ENCODE measurements around the gene DHRS1.

The DHRS1 gene

DNA sequence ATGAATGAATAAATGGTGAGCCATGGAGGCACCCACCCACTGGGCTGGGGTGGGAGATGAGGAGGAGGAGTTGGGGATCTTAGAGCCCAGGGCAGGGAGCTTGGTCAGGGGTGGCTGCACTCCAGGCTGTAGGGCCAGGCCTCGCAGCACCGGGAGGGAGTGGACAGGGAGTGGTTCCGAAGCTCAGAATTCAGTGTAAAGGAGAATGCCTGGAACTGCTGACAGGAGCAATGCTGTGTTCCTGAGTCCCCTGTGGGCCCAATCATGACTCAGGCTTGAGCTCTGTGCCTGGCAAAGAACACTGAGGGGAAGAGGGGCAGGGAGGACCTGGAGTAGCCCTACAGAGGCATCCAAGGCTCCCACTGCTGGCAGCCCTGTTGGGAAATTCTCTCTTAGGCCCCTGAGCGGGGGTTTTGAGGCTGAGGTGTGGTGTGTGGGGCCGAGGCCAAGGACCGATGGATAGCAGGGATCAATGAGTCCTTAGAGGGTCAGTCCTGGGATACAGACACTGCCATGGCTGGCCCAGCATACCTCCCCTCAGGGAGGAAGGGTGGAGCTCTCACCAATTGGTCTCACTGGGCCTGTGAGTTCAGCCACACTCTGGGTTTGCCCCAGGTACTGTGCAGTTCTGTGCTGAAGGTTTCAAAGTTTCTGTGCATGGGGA lies 18.7 kb downstream of the DHRS1 start:
- no peak for DNase-seq

DNA sequence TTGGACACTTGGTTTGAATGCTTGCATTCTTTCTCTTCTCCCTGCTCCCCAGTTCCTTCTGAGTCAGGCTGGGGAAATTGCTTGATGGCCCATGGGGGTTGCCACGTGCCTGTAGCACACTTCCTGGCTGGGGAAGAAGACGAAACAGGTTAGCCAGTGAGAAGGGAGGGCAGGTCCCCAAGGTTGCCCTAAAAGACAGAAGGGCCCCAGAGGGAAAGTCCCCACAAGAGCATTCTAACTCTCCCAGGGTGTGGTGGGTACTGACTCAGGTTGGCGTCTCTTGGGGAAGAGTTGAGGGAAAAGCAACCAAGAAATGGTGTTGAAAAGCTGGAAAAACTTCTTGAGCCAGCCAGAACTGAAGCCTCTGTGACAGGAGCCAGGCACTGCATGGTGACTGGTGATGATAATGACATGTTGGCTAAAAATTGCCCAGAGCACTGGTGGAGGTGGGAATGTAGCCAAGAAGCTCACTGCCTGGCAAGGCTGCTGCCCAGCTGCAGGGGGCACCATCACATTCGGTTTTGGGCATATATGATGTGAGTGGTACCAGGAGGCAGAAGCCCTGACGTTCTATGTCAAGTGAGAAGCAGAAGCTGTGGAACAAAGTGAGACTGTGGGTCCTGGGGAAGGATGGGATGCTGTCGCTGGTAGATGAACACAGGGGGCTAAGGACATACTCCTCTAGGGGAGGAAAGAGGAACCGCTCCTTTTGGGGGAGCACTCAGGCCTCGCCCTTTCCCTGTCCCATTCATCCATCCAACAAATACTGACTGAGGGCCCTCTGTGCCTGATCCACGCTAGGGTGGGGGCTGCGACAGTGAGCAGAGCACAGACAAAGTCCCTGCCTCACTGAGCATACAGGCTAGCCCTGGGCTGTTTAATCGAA lies 20.0 kb downstream of the DHRS1 start:
- peak; percentile 51 for DNase-seq

GRCh38 chr14:24278424-24278823 lies 21.2 kb downstream of the DHRS1 start:
- no peak for DNase-seq

DNA sequence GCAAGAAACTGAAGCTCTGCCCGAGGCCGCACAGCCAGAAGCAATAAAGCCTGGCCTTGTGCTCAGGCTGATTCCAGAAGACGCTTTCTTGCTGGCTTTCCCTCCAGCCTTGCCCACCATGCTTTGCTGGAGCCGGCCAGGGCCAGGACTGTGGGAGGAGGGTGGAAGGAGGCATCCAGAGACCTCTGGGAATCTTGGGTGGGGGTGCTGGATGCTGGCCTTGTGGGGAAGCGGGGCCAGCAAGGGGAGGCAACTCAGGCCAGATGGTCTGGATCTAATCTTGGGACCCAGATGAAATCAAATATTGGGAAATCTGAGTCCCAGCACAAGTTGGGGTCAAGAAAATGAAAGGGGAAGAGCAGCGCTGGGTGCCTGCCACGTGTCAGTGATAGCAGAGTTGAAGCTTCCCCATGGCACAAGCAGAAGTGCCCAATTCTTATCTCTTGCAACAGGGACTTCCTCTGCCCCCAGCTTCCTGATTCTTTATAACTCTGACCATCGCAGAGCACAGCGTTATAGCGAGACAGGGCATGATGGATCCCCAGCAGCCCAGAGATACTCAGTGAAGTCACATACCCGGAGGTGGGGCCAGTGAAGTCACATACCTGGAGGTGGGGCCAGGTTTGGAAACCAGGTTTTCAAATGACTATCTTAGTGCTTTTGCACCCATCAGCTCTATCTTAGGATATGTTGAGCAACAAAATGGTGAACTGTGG lies 21.8 kb downstream of the DHRS1 start:
- peak; percentile 6 for DNase-seq

- DNase-seq = no peak
These were observed 22.5 kb downstream of the DHRS1 start for GRCh38 chr14:24277071-24277470.

DNA sequence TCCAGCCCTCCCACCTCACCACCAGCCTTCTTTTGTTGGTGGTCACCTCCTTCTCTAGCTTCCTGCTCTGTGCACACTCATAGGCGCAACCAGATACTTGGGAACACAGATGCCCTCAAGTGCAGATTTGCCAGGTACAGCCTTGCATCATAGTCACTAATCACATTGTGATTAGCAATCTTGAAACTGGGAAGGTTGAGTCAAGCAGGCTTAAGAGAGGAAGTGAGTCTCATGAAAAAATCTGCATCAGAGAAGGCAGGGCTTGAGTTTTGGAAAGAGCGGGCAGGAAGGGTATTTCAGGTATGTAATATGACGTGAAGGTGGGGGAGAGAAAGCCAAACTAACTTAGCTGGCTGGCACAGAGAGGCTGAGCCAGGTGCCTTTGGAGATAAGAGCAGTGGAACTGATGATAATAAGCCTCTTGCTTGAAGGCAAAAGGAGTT lies 25.5 kb downstream of the DHRS1 start:
- DNase-seq = peak; percentile 47

DNA sequence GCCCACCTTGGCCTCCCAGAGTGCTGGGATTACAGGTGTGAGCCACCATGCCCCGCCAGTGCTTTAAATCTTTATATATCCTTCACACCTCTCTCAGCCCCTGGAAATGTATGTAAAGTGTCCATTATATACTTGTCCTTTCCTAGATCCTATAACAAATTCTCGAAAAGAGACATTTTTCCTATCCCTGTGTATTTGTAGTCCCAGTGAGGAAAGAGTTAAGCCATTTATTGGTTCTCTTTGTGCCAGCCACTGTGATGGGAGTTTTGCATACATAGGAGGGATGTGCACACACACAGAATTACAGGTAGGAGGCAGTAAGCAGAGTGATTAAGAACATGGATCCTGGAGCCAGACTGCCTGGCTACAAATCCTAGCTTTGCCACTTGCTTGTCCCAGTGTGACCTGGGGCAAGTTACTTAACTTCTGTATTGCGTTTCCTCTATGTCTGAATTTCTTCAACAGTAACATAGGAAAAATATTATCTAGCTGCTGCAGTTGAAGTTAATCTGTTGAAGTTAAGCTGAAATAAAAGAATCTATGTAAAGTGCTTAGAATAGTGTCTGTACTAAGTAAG lies 26.1 kb downstream of the DHRS1 start:
- DNase-seq = no peak

- DNase-seq = no peak
These were observed 27.1 kb downstream of the DHRS1 start for GRCh38 chr14:24272467-24272866.

DNA sequence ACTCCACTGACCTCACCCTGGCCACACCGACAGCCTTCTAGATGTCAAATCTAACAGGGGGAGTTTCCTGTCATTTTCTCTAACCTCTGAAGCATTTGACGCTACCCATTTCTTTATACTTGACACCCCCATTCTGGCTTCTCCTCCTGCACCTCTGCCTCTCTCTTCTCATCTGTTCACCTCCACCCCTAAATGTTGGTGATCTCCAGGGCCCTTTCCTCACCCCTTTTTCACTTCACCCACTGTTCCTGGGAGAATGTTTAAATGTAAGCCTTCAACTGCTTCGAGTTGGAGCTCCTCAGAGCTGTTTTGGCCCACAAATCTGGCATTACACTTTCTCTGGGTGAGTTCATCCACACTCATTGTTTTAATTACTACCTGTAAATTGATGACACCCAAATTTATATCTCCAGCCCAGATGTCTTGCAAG lies 27.7 kb downstream of the DHRS1 start:
- DNase-seq = no peak

- DNase-seq = peak; percentile 90
These were observed 28.3 kb downstream of the DHRS1 start, which contains the start of gene RABGGTA for GRCh38 chr14:24271134-24271833. TSS of gene RABGGTA (minus strand) at chr14:24271597. CDS start at chr14:24271115, 482 bp downstream.

GRCh38 chr14:24270537-24271133 lies 28.9 kb downstream of the DHRS1 start:
- no peak for DNase-seq

- DNase-seq = no peak
These were observed 29.6 kb downstream of the DHRS1 start for GRCh38 chr14:24269910-24270536.

DNA sequence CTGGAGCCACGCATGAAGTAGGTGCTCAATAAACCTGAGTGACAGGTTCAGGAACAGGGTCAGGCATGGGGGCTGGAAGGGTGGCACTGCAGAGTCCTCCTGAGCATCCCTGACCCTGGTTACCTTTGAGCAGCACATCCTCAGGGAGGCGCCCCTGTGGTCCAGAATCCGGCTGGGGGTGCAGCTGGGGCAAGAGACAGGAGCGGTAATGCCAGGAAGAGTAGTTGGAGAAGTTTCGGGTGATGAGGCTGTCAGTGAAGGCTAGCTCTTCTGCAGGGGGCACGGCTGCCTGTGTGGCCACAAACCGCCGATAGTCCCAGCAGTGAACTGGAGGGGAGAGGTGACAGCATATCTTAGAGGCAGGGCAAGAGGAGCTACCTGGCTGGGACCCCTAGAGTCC lies 30.2 kb downstream of the DHRS1 start:
- DNase-seq = no peak

DNA sequence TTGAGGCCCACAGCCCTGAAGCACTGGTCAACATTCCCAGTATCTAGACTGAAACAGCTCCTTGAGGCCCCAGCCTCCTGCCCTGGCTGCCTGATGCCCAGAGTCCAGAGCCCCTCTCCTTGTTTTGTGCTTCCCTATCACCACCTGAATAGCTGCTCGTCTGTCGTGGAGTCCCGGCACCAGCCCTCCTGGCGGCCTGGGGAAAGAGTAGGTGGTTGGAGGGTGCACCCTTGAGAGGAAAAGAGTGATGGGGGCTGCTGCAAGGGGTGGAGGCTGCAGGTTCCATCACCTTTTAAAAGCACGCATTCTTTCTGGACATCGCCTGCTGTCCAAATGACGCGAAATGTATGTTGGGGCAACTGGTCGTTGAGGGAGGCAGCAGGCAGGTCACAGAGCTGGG lies 31.4 kb downstream of the DHRS1 start:
- no peak for DNase-seq

GRCh38 chr14:24267516-24267915 lies 32.1 kb downstream of the DHRS1 start:
- DNase-seq = no peak

DNA sequence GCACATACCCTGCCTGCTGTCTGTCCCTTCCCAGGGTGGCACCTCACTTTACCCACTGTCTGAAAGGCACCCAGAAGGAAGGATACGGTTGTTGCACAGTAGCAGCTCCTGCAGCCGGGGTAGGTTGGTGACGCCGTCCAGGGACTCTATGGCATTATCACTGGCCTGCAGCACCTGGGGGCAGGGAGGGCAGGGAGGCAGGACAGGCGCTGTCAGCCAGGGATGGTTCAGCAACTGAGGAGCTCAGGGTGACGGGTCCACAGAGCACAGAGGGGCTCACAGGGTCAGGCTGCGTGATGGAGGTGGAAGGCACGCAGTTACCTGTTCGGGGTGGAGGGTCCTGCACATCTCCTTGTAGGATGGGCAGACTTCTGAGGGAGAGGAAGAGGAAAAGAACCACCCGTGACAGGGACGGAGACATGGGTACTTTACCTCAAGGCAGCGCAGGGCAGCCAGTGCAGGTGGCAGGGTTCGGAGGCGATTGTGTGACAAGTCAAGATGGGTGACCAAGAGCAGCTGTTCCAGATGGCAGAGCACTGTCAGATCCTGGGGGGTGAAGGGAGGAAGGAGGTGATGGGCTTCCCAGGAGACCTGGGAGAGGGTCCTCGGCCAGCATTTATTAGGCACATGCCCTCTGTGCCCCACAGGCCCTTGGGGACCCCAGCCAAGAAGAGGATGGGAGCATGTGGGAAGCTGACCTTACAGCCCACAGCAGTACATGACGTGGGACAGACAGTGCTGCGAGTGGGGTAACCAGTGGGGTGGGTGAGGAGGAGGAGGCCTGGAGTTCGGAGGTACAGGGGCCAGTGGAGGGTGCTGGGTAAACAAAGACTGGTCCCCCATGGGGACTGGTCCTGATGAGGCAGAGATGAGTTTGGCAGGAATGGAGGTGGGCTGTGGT lies 33.0 kb downstream of the DHRS1 start:
- no peak for DNase-seq

- DNase-seq = no peak
These were observed 35.3 kb downstream of the DHRS1 start for GRCh38 chr14:24264298-24264697.

DNA sequence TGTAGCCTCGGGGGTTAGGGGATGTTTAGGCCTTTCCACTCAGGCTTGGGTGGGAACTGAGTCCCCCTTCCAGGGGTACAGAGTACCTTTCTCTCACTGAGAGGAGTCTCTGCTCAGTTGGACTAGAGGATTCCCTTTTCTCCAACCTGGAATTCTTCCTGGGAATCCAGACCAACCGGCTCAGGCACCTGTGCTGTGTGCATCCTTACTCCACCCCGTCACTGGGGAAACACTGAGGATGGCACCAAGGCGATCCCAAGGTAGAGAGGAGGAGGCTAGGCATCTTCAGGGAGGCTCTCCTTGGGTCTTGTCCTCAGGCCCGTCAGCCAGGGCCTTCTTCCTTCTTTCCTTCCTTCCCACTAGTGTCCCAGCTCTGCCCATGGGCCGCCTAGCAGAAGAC lies 35.7 kb downstream of the DHRS1 start:
- no peak for DNase-seq

GRCh38 chr14:24262821-24263733 lies 36.5 kb downstream of the DHRS1 start, which contains the start of gene TGM1:
TSS of gene TGM1 (minus strand) at chr14:24263177. CDS start at chr14:24262352, 825 bp downstream.
- DNase-seq = no peak
